K562 (cell line): Measurements from ENCODE around the gene LAMA5. TPM values are rescaled to one million over a fixed set of nuclear protein-coding genes. Genes with fewer than 3 reads are reported as not detected.

Experiments used
- CHD4 ChIP-seq: fragments of 200-600 bp; sonication (generic); IDR thresholded peaks from 3 replicates; pipeline ENCODE4 v1.6.1; 2012; ENCODE audit warnings: low read depth, mild to moderate bottlenecking, mixed read lengths, low read length, inconsistent platforms; ENCODE audit not compliant: insufficient read depth, insufficient replicate concordance, poor library complexity, severe bottlenecking
- HMGN3 ChIP-seq: IDR thresholded peaks from 2 replicates; pipeline ENCODE4 v1.6.1; 2011; ENCODE audit warnings: borderline replicate concordance, low read depth, mild to moderate bottlenecking, mixed read lengths, low read length; ENCODE audit not compliant: insufficient read length; ENCODE audit errors: extremely low read depth
- HNRNPL ChIP-seq: fragments of 200-400 bp; formaldehyde crosslinking; IDR thresholded peaks from 2 replicates; pipeline ENCODE4 v1.6.1; 2017; ENCODE audit warnings: low read depth, mild to moderate bottlenecking, low read length
- MTA1 ChIP-seq: fragments of 450-650 bp; IDR thresholded peaks from 2 replicates; pipeline ENCODE4 v1.6.1; 2017; ENCODE audit warnings: borderline replicate concordance
- SREBF1 ChIP-seq: fragments of 150-350 bp; IDR thresholded peaks from 2 replicates; pipeline ENCODE4 v1.6.1; 2014; ENCODE audit warnings: antibody characterized with exemption, low read depth, low read length, borderline replicate concordance
- ZFP36 ChIP-seq: fragments of 150-350 bp; IDR thresholded peaks from 2 replicates; pipeline ENCODE4 v1.6.1; 2018; ENCODE audit warnings: low read length, low read depth; ENCODE audit not compliant: partially characterized antibody
- ZNF124 ChIP-seq: sonication (generic); formaldehyde crosslinking; IDR thresholded peaks from 2 replicates; pipeline ENCODE4 v1.8.1; 2022; ENCODE audit warnings: missing genetic modification reagents
- polyA plus RNA-seq, 8 experiments: library from polyadenylated mRNA; depleted of rRNA in 4 of 8; stranded (reverse) in 5 of 8; unstranded in 3 of 8; fragments of >200 nt; fragmentation: Nextera tagmentation in 2 of 8; fragmentation: Illumina TruSeq in 1 of 8; extraction: Ambion mirVana in 2 of 8; extraction: Trizol in 1 of 8; gene quantifications; 2 replicates each; pipeline versions ENCODE4 v1.2.1 to v1.2.3, GENCODE V29; 2011 to 2014; ENCODE audit warnings: inconsistent platforms in 1 of 8, missing spikeins in 1 of 8
- total RNA-seq, 7 experiments: library from RNA; depleted of rRNA in 6 of 7; stranded (reverse); fragments of >200 nt in 6 of 7; fragmentation: Illumina TruSeq in 2 of 7; extraction: Trizol in 2 of 7; gene quantifications; 2 replicates each; pipeline versions ENCODE4 v1.2.1 to v1.2.3, GENCODE V29; 2011 to 2021; ENCODE audit warnings: low replicate concordance in 1 of 7
- TF ChIP-seq, protein P1 (sequence below), 2 experiments: fragments of 150-350 bp in 1 of 2; IDR thresholded peaks; 2 replicates each; pipeline ENCODE4 v1.6.1; 2012 to 2016; ENCODE audit warnings: low read depth in 2 of 2, low read length in 2 of 2, mild to moderate bottlenecking in 1 of 2, moderate library complexity in 1 of 2
- TF ChIP-seq, protein P2 (sequence below): sonication (generic); formaldehyde crosslinking; IDR thresholded peaks from 2 replicates; pipeline ENCODE4 v1.8.0; 2022; ENCODE audit warnings: missing genetic modification reagents, mild to moderate bottlenecking, borderline replicate concordance

The LAMA5 gene
- total and polyA plus RNA-seq, 9 of the 15 experiments (the other 6 are each of a cell fraction or from before 2014, with no cell fraction given): 0.31 to 101 (median 7.8) TPM

DNA sequence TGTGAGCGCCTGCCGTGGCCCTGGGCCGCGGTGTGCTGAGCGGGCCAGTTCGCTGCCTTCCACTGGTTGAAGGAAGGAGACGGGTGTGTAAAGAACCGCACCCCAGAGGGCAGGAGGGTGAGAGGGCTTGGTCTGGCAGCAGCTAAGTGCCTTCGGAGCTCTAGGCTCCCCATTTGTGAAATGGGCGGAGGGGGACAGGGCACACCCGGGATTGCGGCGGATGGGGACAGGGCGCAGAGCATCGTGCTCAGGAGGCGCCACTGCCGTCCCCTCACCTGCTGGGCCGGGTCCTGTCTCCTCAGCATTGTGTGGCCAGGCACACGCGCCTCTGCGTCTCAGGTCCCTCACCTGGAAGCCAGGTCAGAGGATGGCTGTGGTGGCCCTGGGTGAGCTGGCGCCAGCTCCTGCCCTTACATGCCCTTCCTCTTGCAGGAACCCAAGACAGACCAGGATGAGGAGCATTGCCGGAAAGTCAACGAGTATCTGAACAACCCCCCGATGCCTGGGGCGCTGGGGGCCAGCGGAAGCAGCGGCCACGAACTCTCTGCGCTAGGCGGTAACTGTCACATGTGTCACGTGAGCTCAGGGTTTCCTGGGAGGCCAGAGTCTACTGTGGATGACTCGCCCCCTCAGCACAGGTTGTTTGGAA lies 61.2 kb downstream of the LAMA5 start (continued):
- TF ChIP-seq ZNF124: no peak
- no peak for TF ChIP-seq CHD4
- TF ChIP-seq ZFP36: no peak
- TF ChIP-seq SREBF1: no peak
- TF ChIP-seq, protein P1, sequence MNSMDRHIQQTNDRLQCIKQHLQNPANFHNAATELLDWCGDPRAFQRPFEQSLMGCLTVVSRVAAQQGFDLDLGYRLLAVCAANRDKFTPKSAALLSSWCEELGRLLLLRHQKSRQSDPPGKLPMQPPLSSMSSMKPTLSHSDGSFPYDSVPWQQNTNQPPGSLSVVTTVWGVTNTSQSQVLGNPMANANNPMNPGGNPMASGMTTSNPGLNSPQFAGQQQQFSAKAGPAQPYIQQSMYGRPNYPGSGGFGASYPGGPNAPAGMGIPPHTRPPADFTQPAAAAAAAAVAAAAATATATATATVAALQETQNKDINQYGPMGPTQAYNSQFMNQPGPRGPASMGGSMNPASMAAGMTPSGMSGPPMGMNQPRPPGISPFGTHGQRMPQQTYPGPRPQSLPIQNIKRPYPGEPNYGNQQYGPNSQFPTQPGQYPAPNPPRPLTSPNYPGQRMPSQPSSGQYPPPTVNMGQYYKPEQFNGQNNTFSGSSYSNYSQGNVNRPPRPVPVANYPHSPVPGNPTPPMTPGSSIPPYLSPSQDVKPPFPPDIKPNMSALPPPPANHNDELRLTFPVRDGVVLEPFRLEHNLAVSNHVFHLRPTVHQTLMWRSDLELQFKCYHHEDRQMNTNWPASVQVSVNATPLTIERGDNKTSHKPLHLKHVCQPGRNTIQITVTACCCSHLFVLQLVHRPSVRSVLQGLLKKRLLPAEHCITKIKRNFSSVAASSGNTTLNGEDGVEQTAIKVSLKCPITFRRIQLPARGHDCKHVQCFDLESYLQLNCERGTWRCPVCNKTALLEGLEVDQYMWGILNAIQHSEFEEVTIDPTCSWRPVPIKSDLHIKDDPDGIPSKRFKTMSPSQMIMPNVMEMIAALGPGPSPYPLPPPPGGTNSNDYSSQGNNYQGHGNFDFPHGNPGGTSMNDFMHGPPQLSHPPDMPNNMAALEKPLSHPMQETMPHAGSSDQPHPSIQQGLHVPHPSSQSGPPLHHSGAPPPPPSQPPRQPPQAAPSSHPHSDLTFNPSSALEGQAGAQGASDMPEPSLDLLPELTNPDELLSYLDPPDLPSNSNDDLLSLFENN (IDR thresholded peaks at IDR 0.05; ENCODE audit: low read depth in 2 of 2, low read length in 2 of 2): no peak
- TF ChIP-seq, protein P2, sequence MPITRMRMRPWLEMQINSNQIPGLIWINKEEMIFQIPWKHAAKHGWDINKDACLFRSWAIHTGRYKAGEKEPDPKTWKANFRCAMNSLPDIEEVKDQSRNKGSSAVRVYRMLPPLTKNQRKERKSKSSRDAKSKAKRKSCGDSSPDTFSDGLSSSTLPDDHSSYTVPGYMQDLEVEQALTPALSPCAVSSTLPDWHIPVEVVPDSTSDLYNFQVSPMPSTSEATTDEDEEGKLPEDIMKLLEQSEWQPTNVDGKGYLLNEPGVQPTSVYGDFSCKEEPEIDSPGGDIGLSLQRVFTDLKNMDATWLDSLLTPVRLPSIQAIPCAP: no peak
- TF ChIP-seq MTA1: no peak
- TF ChIP-seq HNRNPL: no peak
- TF ChIP-seq HMGN3: no peak
- TF ChIP-seq, all 486 proteins: peak for 6
